LoVo (cell line): Measurements from ENCODE around the gene PCDHB12.
"Not testable (repeated sequence)": the region's sequence is repeated elsewhere in the genome, so short reads cannot be mapped to it uniquely, and the experiment has no call there.

Source experiments
- DNase-seq: peaks from one replicate; pipeline ENCODE4 v3.0.0-alpha.2; 2016; ENCODE audit warnings: low spot score

The PCDHB12 gene

DNA sequence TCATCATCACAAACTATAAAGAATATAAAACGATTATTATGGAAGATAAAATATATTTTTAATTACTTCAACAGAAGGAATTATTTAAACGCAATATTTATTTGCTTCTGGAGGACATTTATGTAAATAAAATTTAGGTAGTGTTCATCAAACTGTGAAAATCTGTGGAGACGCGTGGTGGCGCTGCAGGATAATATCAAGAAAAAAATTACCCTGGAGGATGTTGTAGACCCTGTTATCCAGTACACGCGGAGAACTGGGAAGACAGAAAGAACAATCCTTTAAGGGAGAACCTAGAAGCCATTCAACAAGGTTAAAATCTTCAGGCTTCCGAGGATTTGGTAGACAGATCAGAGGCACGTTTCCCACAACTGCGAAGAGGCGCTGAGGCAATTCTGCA, at the start of gene PCDHB12:
Gene PCDHB12 (plus strand): TSS at position 242 of the 400 bp plus-strand sequence. CDS start 189 bp downstream, outside the sequence.
- DNase-seq, result no peak

DNA sequence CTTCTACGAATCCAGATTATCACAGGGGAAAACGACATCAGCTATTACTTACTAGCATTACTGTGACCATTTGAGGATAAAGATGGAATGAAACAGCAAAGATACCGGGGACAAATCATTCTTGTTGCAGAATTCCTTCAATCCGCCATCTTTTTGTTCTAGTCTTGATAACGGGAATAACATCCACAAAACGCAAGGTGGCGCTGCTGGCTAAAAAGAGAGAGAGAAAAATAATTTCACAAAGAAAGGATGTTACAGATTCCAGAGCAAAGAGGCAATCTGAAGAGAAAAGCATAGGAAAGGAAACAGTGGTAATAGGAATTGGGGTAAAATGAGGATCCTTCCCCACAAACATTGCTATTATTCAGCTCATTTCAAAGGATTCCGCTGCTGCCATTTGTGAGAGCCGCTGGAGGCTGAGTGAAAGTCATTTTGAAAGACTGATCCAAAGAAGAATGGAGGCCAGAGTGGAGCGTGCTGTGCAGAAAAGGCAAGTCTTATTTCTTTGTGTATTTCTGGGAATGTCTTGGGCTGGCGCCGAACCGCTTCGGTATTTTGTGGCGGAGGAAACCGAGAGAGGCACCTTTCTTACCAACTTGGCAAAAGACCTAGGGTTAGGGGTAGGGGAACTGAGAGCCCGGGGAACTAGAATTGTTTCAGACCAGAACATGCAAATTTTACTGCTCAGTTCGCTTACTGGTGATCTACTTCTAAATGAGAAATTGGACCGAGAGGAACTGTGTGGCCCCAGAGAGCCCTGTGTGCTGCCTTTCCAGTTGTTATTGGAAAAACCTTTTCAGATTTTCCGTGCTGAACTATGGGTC, 35.9 kb upstream of the PCDHB12 start, which contains the start of gene PCDHB7:
Gene PCDHB7 (plus strand): TSS at position 264 of the 824 bp plus-strand sequence. CDS start 192 bp downstream, at position 456.
- DNase-seq, result peak; percentile 11

DNA sequence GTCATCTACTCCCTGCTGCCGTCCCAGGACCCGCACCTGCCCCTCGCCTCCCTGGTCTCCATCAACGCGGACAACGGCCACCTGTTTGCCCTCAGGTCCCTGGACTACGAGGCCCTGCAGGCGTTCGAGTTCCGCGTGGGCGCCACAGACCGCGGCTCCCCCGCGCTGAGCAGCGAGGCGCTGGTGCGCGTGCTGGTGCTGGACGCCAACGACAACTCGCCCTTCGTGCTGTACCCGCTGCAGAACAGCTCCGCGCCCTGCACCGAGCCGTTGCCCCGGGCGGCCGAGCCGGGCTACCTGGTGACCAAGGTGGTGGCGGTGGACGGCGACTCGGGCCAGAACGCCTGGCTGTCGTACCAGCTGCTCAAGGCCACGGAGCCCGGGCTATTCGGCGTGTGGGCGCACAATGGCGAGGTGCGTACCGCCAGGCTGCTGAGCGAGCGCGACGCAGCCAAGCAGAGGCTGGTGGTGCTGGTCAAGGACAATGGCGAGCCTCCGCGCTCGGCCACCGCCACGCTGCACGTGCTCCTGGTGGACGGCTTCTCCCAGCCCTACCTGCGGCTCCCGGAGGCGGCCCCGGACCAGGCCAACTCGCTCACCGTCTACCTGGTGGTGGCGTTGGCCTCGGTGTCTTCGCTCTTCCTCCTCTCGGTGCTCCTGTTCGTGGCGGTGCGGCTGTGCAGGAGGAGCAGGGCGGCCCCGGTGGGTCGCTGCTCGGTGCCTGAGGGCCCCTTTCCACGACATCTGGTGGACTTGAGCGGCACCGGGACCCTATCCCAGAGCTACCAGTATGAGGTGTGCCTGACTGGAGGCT, 34.0 kb upstream of the PCDHB12 start:
- DNase-seq, result not testable (repeated sequence)

DNA sequence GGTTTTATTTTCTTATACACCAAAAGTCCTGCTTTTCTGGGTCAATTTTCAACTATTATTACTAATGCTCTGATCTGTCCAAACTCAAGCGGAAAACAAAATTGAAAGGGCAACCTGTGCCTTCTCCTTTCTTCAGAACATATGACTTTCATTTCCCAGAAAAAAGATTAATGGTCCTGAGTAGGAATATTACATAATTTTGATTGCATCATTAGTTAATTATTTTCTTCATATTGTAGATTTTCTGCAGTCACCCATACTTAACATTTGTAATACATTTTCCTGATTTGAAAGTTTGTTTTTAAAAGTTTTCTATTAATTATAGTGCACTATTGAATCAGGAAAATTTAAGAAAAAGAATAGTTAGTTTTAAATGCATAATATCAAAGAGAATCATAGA, 32.6 kb upstream of the PCDHB12 start:
- no peak for DNase-seq

DNA sequence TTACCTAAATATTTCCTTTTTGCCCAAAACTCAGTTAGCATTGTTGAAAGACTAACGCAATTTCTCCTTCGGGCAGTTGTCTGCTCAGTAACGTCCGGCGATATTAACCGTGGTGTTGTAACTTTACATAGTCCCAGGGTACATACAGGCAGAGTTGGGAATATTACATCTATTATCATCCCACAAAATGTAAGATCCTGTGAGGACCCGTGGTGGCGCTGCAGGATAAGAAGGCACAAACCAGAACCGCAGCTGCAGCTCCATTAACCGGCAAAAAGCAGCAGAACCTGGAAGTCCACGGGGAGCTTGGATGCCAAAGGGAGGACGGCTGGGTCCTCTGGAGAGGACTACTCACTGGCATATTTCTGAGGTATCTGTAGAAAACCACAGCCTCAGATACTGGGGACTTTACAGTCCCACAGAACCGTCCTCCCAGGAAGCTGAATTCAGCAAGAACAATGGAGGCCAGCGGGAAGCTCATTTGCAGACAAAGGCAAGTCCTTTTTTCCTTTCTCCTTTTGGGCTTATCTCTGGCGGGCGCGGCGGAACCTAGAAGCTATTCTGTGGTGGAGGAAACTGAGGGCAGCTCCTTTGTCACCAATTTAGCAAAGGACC, 30.8 kb upstream of the PCDHB12 start, which contains the start of gene PCDHB8:
Gene PCDHB8 (plus strand): TSS at position 214 of the 615 bp plus-strand sequence. CDS start 245 bp downstream, at position 459.
- not testable (repeated sequence) for DNase-seq

DNA sequence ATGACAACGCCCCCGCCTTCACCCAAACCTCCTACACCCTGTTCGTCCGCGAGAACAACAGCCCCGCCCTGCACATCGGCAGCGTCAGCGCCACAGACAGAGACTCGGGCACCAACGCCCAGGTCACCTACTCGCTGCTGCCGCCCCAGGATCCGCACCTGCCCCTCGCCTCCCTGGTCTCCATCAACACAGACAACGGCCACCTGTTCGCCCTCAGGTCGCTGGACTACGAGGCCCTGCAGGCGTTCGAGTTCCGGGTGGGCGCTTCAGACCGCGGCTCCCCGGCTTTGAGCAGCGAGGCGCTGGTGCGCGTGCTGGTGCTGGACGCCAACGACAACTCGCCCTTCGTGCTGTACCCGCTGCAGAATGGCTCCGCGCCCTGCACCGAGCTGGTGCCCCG, 29.1 kb upstream of the PCDHB12 start:
- not testable (repeated sequence) for DNase-seq

DNA sequence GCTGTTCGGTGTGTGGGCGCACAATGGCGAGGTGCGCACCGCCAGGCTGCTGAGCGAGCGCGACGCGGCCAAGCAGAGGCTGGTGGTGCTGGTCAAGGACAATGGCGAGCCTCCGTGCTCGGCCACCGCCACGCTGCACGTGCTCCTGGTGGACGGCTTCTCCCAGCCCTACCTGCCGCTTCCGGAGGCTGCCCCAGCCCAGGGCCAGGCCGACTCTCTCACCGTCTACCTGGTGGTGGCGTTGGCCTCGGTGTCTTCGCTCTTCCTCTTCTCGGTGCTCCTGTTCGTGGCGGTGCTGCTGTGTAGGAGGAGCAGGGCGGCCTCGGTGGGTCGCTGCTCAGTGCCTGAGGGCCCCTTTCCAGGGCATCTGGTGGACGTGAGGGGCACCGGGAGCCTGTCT, 28.6 kb upstream of the PCDHB12 start:
- DNase-seq, result not testable (repeated sequence)

DNA sequence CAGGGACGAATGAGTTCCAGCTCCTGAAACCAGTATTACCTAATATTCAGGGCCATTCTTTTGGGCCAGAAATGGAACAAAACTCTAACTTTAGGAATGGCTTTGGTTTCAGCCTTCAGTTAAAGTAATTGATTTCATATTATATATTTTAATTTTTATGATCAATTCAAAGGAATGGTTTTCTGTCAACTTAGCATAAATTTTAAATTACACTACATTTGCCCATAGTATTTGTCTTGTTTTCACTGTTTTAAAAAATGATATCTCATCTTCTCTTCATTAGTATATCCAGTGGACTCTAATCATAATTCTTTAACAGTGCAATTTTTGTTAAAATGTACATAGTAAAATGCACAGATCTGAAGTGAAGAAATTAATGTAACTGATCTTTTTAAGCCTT, 28.2 kb upstream of the PCDHB12 start:
- no peak for DNase-seq

DNA sequence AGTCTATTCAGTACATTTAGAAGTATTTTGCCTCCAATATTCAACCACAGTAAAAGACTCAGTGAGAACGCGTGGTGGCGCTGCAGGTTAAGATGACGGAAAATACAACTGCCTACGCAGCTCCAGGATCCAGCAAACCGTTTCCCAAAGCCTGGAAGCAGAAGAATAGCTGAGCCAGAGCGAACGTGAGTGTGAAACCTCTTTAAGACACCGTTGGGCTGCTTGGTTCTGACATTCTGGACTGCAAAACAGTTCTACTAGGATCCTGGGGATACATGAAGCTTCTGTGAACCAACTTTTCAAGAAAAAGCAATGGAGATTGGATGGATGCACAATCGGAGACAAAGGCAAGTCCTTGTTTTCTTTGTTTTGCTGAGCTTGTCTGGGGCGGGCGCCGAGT, 26.3 kb upstream of the PCDHB12 start, which contains the start of gene PCDHB16:
Gene PCDHB16 (plus strand): TSS at position 140 of the 400 bp plus-strand sequence. CDS start 173 bp downstream, at position 313.
- DNase-seq, result no peak

DNA sequence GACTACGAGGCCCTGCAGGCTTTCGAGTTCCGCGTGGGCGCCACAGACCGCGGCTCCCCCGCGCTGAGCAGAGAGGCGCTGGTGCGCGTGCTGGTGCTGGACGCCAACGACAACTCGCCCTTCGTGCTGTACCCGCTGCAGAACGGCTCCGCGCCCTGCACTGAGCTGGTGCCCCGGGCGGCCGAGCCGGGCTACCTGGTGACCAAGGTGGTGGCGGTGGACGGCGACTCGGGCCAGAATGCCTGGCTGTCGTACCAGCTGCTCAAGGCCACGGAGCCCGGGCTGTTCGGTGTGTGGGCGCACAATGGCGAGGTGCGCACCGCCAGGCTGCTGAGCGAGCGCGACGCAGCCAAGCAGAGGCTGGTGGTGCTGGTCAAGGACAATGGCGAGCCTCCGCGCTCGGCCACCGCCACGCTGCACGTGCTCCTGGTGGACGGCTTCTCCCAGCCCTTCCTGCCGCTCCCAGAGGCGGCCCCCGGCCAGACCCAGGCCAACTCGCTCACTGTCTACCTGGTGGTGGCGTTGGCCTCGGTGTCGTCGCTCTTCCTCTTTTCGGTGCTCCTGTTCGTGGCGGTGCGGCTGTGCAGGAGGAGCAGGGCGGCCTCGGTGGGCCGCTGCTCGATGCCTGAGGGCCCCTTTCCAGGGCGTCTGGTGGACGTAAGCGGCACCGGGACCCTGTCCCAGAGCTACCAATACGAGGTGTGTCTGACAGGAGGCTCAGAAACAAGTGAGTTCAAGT, 24.2 kb upstream of the PCDHB12 start:
- DNase-seq, result not testable (repeated sequence)

DNA sequence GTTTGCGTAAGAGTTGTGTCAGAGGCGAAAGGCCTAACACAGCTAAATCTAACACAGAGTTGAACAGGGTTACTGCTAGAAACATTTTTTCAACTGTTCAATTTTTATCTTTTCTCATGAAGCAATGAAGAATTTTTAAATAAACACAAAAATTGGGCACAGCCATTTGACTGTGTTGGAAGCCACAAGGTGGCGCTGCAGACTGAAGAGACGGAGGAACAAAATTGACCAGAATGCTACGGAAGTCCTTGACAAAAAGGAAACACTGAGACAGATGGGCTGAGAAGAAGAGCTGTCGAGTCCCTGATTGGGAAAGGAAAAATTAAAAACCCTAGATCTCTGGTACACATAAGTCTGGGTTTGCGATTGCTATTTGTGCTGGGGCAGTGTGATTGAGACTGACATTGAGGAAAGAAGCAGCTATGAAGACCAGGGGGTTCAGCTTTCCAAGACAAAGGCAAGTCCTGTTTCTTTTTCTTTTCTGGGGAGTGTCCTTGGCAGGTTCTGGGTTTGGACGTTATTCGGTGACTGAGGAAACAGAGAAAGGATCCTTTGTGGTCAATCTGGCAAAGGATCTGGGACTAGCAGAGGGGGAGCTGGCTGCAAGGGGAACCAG, 21.5 kb upstream of the PCDHB12 start, which contains the start of gene PCDHB9:
Gene PCDHB9 (plus strand): TSS at position 265 of the 616 bp plus-strand sequence. CDS start 158 bp downstream, at position 423.
- peak; percentile 25 for DNase-seq

DNA sequence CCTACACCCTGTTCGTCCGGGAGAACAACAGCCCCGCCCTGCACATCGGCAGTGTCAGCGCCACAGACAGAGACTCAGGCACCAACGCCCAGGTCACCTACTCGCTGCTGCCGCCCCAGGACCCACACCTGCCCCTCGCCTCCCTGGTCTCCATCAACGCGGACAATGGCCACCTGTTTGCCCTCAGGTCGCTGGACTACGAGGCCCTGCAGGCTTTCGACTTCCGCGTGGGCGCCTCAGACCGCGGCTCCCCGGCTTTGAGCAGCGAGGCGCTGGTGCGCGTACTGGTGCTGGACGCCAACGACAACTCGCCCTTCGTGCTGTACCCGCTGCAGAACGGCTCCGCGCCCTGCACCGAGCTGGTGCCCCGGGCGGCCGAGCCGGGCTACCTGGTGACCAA, 19.8 kb upstream of the PCDHB12 start:
- not testable (repeated sequence) for DNase-seq

DNA sequence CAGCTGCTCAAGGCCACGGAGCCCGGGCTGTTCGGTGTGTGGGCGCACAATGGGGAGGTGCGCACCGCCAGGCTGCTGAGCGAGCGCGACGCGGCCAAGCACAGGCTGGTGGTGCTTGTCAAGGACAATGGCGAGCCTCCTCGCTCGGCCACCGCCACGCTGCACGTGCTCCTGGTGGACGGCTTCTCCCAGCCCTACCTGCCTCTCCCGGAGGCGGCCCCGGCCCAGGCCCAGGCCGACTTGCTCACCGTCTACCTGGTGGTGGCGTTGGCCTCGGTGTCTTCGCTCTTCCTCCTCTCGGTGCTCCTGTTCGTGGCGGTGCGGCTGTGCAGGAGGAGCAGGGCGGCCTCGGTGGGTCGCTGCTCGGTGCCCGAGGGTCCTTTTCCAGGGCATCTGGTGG, 19.4 kb upstream of the PCDHB12 start:
- not testable (repeated sequence) for DNase-seq

DNA sequence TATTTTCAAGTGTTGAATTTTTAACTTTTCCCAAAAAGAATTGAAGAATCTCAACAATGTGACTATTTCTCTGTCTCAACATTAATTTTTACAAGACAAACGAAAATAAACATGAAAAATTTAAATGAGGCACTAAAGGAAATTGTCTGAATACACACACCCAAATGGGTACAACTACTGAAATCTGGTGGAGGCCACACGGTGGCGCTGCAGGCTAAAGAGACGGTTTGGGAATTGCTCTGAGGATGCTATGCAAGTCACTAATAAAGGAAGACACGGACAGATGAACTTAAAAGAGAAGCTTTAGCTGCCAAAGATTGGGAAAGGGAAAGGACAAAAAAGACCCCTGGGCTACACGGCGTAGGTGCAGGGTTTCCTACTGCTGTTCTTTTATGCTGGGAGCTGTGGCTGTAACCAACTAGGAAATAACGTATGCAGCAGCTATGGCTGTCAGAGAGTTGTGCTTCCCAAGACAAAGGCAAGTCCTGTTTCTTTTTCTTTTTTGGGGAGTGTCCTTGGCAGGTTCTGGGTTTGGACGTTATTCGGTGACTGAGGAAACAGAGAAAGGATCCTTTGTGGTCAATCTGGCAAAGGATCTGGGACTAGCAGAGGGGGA, 16.3 kb upstream of the PCDHB12 start, which contains the start of gene PCDHB10:
Gene PCDHB10 (plus strand): TSS at position 244 of the 616 bp plus-strand sequence. CDS start 200 bp downstream, at position 444.
- peak; percentile 18 for DNase-seq

DNA sequence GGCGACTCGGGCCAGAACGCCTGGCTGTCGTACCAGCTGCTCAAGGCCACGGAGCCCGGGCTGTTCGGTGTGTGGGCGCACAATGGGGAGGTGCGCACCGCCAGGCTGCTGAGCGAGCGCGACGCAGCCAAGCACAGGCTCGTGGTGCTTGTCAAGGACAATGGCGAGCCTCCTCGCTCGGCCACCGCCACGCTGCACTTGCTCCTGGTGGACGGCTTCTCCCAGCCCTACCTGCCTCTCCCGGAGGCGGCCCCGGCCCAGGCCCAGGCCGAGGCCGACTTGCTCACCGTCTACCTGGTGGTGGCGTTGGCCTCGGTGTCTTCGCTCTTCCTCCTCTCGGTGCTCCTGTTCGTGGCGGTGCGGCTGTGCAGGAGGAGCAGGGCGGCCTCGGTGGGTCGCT, 14.2 kb upstream of the PCDHB12 start:
- DNase-seq, result not testable (repeated sequence)

DNA sequence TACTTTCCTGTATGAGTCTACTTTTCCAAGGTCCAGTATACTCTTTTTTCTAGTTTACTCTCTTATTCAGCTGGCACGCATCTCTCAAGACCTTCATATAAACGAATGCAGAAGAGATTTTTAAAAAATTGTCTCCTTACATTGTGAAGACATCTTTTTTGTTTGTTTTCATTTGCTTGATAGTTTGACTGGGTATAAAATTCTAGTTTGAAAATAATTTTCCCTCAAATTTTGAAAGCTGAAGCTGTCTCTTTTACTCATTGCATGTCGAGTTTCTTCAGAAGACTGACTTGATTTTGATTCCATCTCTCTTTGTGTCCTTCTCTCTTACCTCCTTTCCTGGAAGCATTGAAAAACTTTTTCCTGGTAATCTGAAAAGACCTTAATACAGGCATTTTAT, 12.2 kb upstream of the PCDHB12 start:
- no peak for DNase-seq

DNA sequence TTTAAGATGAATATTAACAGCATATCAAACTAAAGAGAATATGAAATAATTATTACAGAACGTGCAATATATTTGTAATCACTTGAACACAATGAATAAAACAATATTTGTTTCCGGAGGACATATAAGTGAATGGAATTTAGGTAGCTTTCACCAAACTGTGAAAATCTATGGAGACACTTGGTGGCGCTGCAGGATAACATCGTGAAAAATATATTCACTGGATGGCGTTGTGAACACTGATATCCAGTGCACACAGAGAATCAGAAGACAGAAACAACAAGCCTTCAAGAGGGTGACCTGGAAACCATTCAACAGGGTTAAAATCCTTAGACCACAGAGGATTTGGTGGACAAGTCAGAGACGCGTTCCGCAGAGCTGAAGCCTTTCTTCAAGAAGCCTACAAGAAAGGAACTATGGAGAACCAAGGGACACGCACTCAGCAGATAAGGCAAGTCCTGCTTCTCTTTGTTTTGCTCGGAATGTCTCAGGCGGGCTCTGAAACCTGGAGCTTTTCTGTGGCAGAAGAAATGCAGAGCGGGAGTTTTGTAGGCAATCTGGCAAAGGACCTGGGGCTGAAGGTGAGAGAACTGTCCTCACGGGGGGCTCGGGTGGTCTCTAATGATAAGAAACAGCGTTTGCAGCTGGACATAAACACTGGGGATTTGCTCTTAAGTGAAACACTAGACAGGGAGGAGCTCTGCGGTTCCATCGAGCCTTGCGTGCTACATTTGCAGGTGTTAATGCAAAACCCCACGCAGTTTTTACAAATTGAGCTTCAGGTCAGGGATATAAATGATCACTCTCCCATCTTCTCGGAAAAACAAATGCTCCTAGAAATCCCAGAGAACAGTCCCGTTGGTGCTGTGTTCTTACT, 8.9 kb upstream of the PCDHB12 start, which contains the start of gene PCDHB11:
Gene PCDHB11 (plus strand): TSS at position 269 of the 877 bp plus-strand sequence. CDS start 148 bp downstream, at position 417.
- DNase-seq, result no peak

DNA sequence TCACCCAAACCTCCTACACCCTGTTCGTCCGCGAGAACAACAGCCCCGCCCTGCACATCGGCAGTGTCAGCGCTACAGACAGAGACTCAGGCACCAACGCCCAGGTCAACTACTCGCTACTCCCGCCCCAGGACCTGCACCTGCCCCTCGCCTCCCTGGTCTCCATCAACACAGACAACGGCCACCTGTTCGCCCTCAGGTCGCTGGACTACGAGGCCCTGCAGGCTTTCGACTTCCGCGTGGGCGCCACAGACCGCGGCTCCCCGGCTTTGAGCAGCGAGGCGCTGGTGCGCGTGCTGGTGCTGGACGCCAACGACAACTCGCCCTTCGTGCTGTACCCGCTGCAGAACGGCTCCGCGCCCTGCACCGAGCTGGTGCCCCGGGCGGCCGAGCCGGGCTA, 7.4 kb upstream of the PCDHB12 start:
- not testable (repeated sequence) for DNase-seq

DNA sequence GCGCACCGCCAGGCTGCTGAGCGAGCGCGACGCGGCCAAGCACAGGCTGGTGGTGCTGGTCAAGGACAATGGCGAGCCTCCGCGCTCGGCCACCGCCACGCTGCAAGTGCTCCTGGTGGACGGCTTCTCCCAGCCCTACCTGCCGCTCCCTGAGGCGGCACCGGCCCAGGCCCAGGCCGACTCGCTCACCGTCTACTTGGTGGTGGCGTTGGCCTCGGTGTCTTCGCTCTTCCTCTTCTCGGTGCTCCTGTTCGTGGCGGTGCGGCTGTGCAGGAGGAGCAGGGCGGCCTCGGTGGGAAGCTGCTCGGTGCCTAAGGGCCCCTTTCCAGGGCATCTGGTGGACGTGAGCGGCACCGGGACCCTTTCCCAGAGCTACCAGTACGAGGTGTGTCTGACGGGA, 6.9 kb upstream of the PCDHB12 start:
- not testable (repeated sequence) for DNase-seq
